PC-3 (cell line): Measurements from ENCODE around the gene P2RX3.

Experiments used
- CTCF ChIP-seq: fragments of 300-600 bp; sonication (generic); conservative IDR thresholded peaks from 2 replicates; pipeline ENCODE4 v1.5.1; 2017; ENCODE audit warnings: antibody characterized with exemption, low read depth, mild to moderate bottlenecking, low read length
- EZH2 ChIP-seq: fragments of 300-600 bp; sonication (generic); IDR thresholded peaks from one replicate; pipeline ENCODE4 v1.6.1; 2017; ENCODE audit warnings: antibody characterized with exemption, mild to moderate bottlenecking, low read length; ENCODE audit not compliant: unreplicated experiment

GRCh38 chr11:57306161-57306876 lies 31.8 kb upstream of the P2RX3 start:
- TF ChIP-seq CTCF (no peak), EZH2 (no peak)
